WTC11 (cell line): ENCODE data around the gene FGF5. TPM values are rescaled to one million over a fixed set of nuclear protein-coding genes. Genes with fewer than 3 reads are reported as not detected.

ENCODE experiments used
- ATAC-seq: fragments of 200-7000 bp; cut with Tn5 transposase; 2 replicates; pipeline ENCODE4 v1.10.0; 2021; ENCODE audit warnings: mild to moderate bottlenecking, moderate library complexity
- CTCF ChIA-PET: fragments of 300-600 bp; sonication (Branson Sonifier 250); formaldehyde crosslinking; loops from one replicate; lab custom pipeline; 2021; ENCODE audit warnings: antibody characterized with exemption; lab: Charles Lee
- POLR2A ChIA-PET: fragments of 350-600 bp; sonication (Branson Sonifier 250); formaldehyde crosslinking; loops from one replicate; lab custom pipeline; 2021; ENCODE audit warnings: antibody characterized with exemption; lab: Charles Lee
- DNase-seq: peaks from one replicate; pipeline ENCODE4 v3.0.0; 2021; ENCODE audit warnings: low spot score
- H3K27ac Mint-ChIP-seq: 2 replicates; pipeline ENCODE4 v1.8.0; 2021; ENCODE audit warnings: mixed read lengths
- H3K27me3 Mint-ChIP-seq: 2 replicates; pipeline ENCODE4 v1.8.0; 2021; ENCODE audit warnings: low read depth, mild to moderate bottlenecking, moderate library complexity, mixed read lengths
- H3K36me3 Mint-ChIP-seq: 2 replicates; pipeline ENCODE4 v1.8.0; 2021; ENCODE audit warnings: mixed read lengths
- H3K4me1 Mint-ChIP-seq: 2 replicates; pipeline ENCODE4 v1.8.0; 2022; ENCODE audit warnings: mixed read lengths
- H3K4me3 Mint-ChIP-seq: 2 replicates; pipeline ENCODE4 v1.8.0; 2021; ENCODE audit warnings: mild to moderate bottlenecking, moderate library complexity, mixed read lengths
- H3K9me3 Mint-ChIP-seq: 2 replicates; pipeline ENCODE4 v1.8.0; 2021; ENCODE audit warnings: mixed read lengths
- ATF1 ChIP-seq: sonication (generic); formaldehyde crosslinking; IDR thresholded peaks from 2 replicates; pipeline ENCODE4 v1.8.1; 2023; ENCODE audit warnings: mild to moderate bottlenecking, moderate library complexity, missing genetic modification reagents
- CREM ChIP-seq: sonication (generic); formaldehyde crosslinking; IDR thresholded peaks from 2 replicates; pipeline ENCODE4 v1.8.1; 2022; ENCODE audit warnings: mild to moderate bottlenecking, missing genetic modification reagents, moderate library complexity
- EMX1 ChIP-seq: fragments of 250-450 bp; sonication (Bioruptor Pico); IDR thresholded peaks from 2 replicates; pipeline ENCODE4 v1.8.0; 2021; ENCODE audit warnings: mild to moderate bottlenecking
- ETV6 ChIP-seq: sonication (generic); formaldehyde crosslinking; IDR thresholded peaks from 2 replicates; pipeline ENCODE4 v1.8.1; 2022; ENCODE audit warnings: mild to moderate bottlenecking, missing genetic modification reagents
- GABPB1 ChIP-seq: sonication (generic); formaldehyde crosslinking; IDR thresholded peaks from 2 replicates; pipeline ENCODE4 v1.8.1; 2023; ENCODE audit warnings: mild to moderate bottlenecking, missing genetic modification reagents
- MXD4 ChIP-seq: fragments of 250-450 bp; sonication (Bioruptor Pico); IDR thresholded peaks from 2 replicates; pipeline ENCODE4 v1.8.0; 2021; ENCODE audit warnings: mild to moderate bottlenecking, moderate library complexity, borderline replicate concordance
- NR3C1 ChIP-seq: sonication (generic); formaldehyde crosslinking; conservative IDR thresholded peaks from 2 replicates; pipeline ENCODE4 v1.8.1; 2023; ENCODE audit warnings: low read depth, mild to moderate bottlenecking, missing genetic modification reagents
- PRRX2 ChIP-seq: fragments of 250-450 bp; sonication (Bioruptor Pico); IDR thresholded peaks from 2 replicates; pipeline ENCODE4 v1.8.0; 2021; ENCODE audit warnings: mild to moderate bottlenecking
- RORB ChIP-seq: fragments of 250-450 bp; sonication (Bioruptor Pico); IDR thresholded peaks from 2 replicates; pipeline ENCODE4 v1.9.0; 2021; ENCODE audit warnings: mild to moderate bottlenecking
- SMAD4 ChIP-seq: sonication (generic); formaldehyde crosslinking; IDR thresholded peaks from 2 replicates; pipeline ENCODE4 v1.8.0; 2022; ENCODE audit warnings: mild to moderate bottlenecking, missing genetic modification reagents
- SOX15 ChIP-seq: fragments of 250-450 bp; sonication (Bioruptor Pico); IDR thresholded peaks from 2 replicates; pipeline ENCODE4 v1.9.0; 2021; ENCODE audit warnings: mild to moderate bottlenecking
- ZBTB21 ChIP-seq: sonication (generic); formaldehyde crosslinking; IDR thresholded peaks from 2 replicates; pipeline ENCODE4 v1.8.1; 2023; ENCODE audit warnings: mild to moderate bottlenecking, missing genetic modification reagents, borderline replicate concordance
- ZNF138 ChIP-seq: sonication (generic); formaldehyde crosslinking; conservative IDR thresholded peaks from 2 replicates; pipeline ENCODE4 v1.8.1; 2022; ENCODE audit warnings: mild to moderate bottlenecking, moderate library complexity, missing genetic modification reagents
- ZNF317 ChIP-seq: sonication (generic); formaldehyde crosslinking; IDR thresholded peaks from 2 replicates; pipeline ENCODE4 v1.8.1; 2023; ENCODE audit warnings: low read depth, mild to moderate bottlenecking, moderate library complexity, missing genetic modification reagents, borderline replicate concordance
- ZNF396 ChIP-seq: fragments of 250-450 bp; sonication (Bioruptor Pico); IDR thresholded peaks from 2 replicates; pipeline ENCODE4 v1.8.0; 2021; ENCODE audit warnings: mild to moderate bottlenecking, moderate library complexity, borderline replicate concordance
- total RNA-seq: library from RNA; stranded (reverse); gene quantifications from 3 replicates; pipeline ENCODE4 v1.2.3, GENCODE V29; 2021
- TF ChIP-seq, protein P1 (sequence below): sonication (generic); formaldehyde crosslinking; IDR thresholded peaks from 2 replicates; pipeline ENCODE4 v1.8.1; 2023; ENCODE audit warnings: mild to moderate bottlenecking, missing genetic modification reagents, borderline replicate concordance
- TF ChIP-seq, protein P2 (sequence below): sonication (generic); formaldehyde crosslinking; IDR thresholded peaks from 2 replicates; pipeline ENCODE4 v1.8.1; 2022; ENCODE audit warnings: mild to moderate bottlenecking, moderate library complexity, missing genetic modification reagents
- TF ChIP-seq, protein P3 (sequence below): sonication (generic); formaldehyde crosslinking; IDR thresholded peaks from 2 replicates; pipeline ENCODE4 v1.8.0; 2022; ENCODE audit warnings: mild to moderate bottlenecking, missing genetic modification reagents
- TF ChIP-seq, protein P4 (sequence below): sonication (generic); formaldehyde crosslinking; conservative IDR thresholded peaks from 2 replicates; pipeline ENCODE4 v1.8.1; 2022; ENCODE audit warnings: mild to moderate bottlenecking, missing genetic modification reagents
- TF ChIP-seq, protein P5 (sequence below): sonication (generic); formaldehyde crosslinking; IDR thresholded peaks from 2 replicates; pipeline ENCODE4 v1.8.1; 2023; ENCODE audit warnings: mild to moderate bottlenecking, moderate library complexity, missing genetic modification reagents
- TF ChIP-seq, protein P6 (sequence below): sonication (generic); formaldehyde crosslinking; IDR thresholded peaks from 2 replicates; pipeline ENCODE4 v1.8.1; 2023; ENCODE audit warnings: mild to moderate bottlenecking, missing genetic modification reagents, moderate library complexity
- TF ChIP-seq, protein P7 (sequence below): sonication (generic); formaldehyde crosslinking; IDR thresholded peaks from 2 replicates; pipeline ENCODE4 v1.8.1; 2023; ENCODE audit warnings: mild to moderate bottlenecking, missing genetic modification reagents, moderate library complexity

Gene FGF5
- total RNA-seq, 1 experiment from 2014 or later, result not detected

DNA sequence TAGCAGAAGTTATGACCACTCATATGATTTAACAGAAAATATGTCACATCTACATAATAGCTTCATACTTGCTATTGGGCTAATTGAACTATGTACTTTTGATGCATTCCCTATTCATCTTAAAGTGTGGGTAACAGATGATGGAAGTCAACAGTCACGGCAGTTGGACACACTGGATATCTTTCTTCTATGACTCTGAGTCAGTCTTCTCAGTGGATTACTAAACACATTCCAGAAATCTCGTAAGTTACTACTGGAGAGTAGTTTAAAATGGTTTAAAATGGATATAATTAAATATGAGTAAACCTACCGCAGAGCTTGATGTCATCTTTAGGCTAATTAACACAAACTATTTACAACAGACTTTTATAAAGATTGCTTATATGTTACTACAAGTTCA is 39.0 kb downstream of the FGF5 start (continued):
- TF ChIP-seq, protein P1, sequence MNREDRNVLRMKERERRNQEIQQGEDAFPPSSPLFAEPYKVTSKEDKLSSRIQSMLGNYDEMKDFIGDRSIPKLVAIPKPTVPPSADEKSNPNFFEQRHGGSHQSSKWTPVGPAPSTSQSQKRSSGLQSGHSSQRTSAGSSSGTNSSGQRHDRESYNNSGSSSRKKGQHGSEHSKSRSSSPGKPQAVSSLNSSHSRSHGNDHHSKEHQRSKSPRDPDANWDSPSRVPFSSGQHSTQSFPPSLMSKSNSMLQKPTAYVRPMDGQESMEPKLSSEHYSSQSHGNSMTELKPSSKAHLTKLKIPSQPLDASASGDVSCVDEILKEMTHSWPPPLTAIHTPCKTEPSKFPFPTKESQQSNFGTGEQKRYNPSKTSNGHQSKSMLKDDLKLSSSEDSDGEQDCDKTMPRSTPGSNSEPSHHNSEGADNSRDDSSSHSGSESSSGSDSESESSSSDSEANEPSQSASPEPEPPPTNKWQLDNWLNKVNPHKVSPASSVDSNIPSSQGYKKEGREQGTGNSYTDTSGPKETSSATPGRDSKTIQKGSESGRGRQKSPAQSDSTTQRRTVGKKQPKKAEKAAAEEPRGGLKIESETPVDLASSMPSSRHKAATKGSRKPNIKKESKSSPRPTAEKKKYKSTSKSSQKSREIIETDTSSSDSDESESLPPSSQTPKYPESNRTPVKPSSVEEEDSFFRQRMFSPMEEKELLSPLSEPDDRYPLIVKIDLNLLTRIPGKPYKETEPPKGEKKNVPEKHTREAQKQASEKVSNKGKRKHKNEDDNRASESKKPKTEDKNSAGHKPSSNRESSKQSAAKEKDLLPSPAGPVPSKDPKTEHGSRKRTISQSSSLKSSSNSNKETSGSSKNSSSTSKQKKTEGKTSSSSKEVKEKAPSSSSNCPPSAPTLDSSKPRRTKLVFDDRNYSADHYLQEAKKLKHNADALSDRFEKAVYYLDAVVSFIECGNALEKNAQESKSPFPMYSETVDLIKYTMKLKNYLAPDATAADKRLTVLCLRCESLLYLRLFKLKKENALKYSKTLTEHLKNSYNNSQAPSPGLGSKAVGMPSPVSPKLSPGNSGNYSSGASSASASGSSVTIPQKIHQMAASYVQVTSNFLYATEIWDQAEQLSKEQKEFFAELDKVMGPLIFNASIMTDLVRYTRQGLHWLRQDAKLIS (CRISPR knock-in tag), result no peak
- no peak for TF ChIP-seq ETV6 (CRISPR knock-in tag)
- no peak for TF ChIP-seq CREM (CRISPR knock-in tag)
- TF ChIP-seq RORB (CRISPR knock-in tag), result no peak
- TF ChIP-seq ZNF396 (CRISPR knock-in tag), result no peak
- TF ChIP-seq GABPB1, result no peak
- no peak for TF ChIP-seq PRRX2 (CRISPR knock-in tag)
- TF ChIP-seq, protein P2, sequence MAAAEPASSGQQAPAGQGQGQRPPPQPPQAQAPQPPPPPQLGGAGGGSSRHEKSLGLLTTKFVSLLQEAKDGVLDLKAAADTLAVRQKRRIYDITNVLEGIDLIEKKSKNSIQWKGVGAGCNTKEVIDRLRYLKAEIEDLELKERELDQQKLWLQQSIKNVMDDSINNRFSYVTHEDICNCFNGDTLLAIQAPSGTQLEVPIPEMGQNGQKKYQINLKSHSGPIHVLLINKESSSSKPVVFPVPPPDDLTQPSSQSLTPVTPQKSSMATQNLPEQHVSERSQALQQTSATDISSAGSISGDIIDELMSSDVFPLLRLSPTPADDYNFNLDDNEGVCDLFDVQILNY (CRISPR knock-in tag), result no peak
- no peak for TF ChIP-seq ZBTB21
- TF ChIP-seq SMAD4, result no peak

DNA sequence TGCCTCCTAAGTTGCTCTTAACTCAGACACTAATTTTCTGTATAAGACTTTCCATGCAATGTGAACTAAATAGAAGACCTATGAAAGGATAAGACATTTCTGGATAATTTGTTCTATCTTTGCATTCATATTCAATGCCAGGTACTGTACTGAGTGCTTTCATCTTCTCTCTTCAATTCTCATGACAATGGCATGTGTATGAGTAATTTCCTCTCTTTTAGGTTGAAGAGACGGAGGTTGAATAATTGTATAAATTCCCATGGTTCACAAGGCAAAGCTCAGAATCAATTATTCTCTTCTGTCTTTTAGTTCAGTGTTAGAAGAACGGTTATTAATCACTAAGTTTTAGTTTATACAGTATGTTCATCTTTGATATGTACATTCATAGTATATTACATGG is 39.8 kb downstream of the FGF5 start:
- no peak for ATAC-seq
- DNase-seq, result no peak
- Mint-ChIP-seq H3K4me3 (no peak overlapping the region), H3K36me3 (0 out of 2 replicates have a peak, but pooled peaks cover 3% of the 10 kb centered on the region), H3K4me1 (peaks cover 43% of the 10 kb centered on the region), H3K9me3 (peaks cover 10% of the 10 kb centered on the region), H3K27me3 (no peaks in the 10 kb centered on the region; the same call in 1 of the 2 replicates), H3K27ac (no peak overlapping the region)
- no peak for TF ChIP-seq MXD4
- TF ChIP-seq CREM (CRISPR knock-in tag), result no peak
- TF ChIP-seq, protein P3, sequence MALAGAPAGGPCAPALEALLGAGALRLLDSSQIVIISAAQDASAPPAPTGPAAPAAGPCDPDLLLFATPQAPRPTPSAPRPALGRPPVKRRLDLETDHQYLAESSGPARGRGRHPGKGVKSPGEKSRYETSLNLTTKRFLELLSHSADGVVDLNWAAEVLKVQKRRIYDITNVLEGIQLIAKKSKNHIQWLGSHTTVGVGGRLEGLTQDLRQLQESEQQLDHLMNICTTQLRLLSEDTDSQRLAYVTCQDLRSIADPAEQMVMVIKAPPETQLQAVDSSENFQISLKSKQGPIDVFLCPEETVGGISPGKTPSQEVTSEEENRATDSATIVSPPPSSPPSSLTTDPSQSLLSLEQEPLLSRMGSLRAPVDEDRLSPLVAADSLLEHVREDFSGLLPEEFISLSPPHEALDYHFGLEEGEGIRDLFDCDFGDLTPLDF (CRISPR knock-in tag), result no peak
- TF ChIP-seq ATF1 (CRISPR knock-in tag), result no peak
- TF ChIP-seq, protein P4, sequence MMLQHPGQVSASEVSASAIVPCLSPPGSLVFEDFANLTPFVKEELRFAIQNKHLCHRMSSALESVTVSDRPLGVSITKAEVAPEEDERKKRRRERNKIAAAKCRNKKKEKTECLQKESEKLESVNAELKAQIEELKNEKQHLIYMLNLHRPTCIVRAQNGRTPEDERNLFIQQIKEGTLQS (CRISPR knock-in tag), result no peak
- TF ChIP-seq, protein P5, sequence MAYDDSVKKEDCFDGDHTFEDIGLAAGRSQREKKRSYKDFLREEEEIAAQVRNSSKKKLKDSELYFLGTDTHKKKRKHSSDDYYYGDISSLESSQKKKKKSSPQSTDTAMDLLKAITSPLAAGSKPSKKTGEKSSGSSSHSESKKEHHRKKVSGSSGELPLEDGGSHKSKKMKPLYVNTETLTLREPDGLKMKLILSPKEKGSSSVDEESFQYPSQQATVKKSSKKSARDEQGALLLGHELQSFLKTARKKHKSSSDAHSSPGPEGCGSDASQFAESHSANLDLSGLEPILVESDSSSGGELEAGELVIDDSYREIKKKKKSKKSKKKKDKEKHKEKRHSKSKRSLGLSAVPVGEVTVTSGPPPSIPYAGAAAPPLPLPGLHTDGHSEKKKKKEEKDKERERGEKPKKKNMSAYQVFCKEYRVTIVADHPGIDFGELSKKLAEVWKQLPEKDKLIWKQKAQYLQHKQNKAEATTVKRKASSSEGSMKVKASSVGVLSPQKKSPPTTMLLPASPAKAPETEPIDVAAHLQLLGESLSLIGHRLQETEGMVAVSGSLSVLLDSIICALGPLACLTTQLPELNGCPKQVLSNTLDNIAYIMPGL (CRISPR knock-in tag), result no peak
- TF ChIP-seq ZNF138 (CRISPR knock-in tag), result no peak
- TF ChIP-seq NR3C1 (CRISPR knock-in tag), result no peak
- TF ChIP-seq ZNF317 (CRISPR knock-in tag), result no peak
- TF ChIP-seq, protein P6, sequence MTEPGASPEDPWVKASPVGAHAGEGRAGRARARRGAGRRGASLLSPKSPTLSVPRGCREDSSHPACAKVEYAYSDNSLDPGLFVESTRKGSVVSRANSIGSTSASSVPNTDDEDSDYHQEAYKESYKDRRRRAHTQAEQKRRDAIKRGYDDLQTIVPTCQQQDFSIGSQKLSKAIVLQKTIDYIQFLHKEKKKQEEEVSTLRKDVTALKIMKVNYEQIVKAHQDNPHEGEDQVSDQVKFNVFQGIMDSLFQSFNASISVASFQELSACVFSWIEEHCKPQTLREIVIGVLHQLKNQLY (CRISPR knock-in tag), result no peak
- TF ChIP-seq PRRX2 (CRISPR knock-in tag), result no peak
- TF ChIP-seq, protein P7, sequence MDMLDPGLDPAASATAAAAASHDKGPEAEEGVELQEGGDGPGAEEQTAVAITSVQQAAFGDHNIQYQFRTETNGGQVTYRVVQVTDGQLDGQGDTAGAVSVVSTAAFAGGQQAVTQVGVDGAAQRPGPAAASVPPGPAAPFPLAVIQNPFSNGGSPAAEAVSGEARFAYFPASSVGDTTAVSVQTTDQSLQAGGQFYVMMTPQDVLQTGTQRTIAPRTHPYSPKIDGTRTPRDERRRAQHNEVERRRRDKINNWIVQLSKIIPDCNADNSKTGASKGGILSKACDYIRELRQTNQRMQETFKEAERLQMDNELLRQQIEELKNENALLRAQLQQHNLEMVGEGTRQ (CRISPR knock-in tag), result no peak
- TF ChIP-seq EMX1 (CRISPR knock-in tag), result no peak
- no peak for TF ChIP-seq SOX15 (CRISPR knock-in tag)
- ChIA-PET CTCF (no interaction called here), POLR2A (no interaction called here)
